ENCODE measurements around the gene RXFP4. TPM values are rescaled to one million over a fixed set of nuclear protein-coding genes. Genes with fewer than 3 reads are reported as not detected.

Gene RXFP4
- total RNA-seq, 2 donors from 2014 or later: not detected

- Histone ChIP-seq H3K9me3 (no peaks in the 10 kb centered on the region), H3K4me1 (replicated peaks) (no peaks in the 10 kb centered on the region), H3K4me3 (no peak overlapping the region), H3K27me3 (replicated peaks; ENCODE audit: insufficient read depth) (no peaks in the 10 kb centered on the region), H3K36me3 (no peaks in the 10 kb centered on the region), H3K27ac (no peak overlapping the region)
- DNase-seq (ENCODE audit: low spot score): no peak
- intact Hi-C loops (cut with DNase I): no loop called here
- no peak for TF ChIP-seq POLR2AphosphoS5 (IDR thresholded peaks at IDR 0.05)
- TF ChIP-seq CTCF (IDR thresholded peaks at IDR 0.05): no peak
- no peak for TF ChIP-seq POLR2A (IDR thresholded peaks at IDR 0.05)
- 90% methylated on average over 6 of the region's 6 CpGs for WGBS
Observed at GRCh38 chr1:155990005-155990739, 48.7 kb downstream of the RXFP4 start.

Small RNAs within 50 kb of the gene (microRNA-seq; reads per million reads assigned to microRNA genes)
- gene MIR6738: not detected

Small RNAs within 50 kb of the gene (small RNA-seq; reads per million reads assigned to genes)
- 0 reads per million in 2 donors for gene MIR6738
- gene RF00015: 0 reads per million in 2 donors
- gene SCARNA4: 0 reads per million in 2 donors
- gene SNORA80E: 200 to 250 reads per million in 2 donors

Other genes with a start within 250 kb of the RXFP4 start
- 10 to 100 TPM; 24.9 to 57.4 TPM for gene GON4L, start 84.4 kb upstream of the RXFP4 start, total RNA-seq
- 10 to 100 TPM in 1 of 2 donors, 1 to 10 TPM in 1; 3.6 to 28.0 TPM for gene SYT11, start 82.1 kb upstream of the RXFP4 start, total RNA-seq
- gene RIT1, start 30.3 kb upstream of the RXFP4 start, total RNA-seq: 10 to 100 TPM; 20.8 to 21.8 TPM
- 10 to 100 TPM; 49.8 to 66.1 TPM for gene KHDC4, start 7.2 kb upstream of the RXFP4 start, total RNA-seq
- 10 to 100 TPM; 35.8 to 66.2 TPM for gene ARHGEF2, start 36.9 kb downstream of the RXFP4 start, total RNA-seq
- gene SSR2, start 79.3 kb downstream of the RXFP4 start, total RNA-seq: 100 to 1,000 TPM; 201 to 229 TPM
- gene UBQLN4, start 112.2 kb downstream of the RXFP4 start, total RNA-seq: 10 to 100 TPM; 27.0 to 43.6 TPM
- 10 to 100 TPM; 48.0 to 91.4 TPM for gene LAMTOR2, start 113.1 kb downstream of the RXFP4 start, total RNA-seq
- 100 to 1,000 TPM in 1 of 2 donors, 10 to 100 TPM in 1; 33.5 to 100 TPM for gene RAB25, start 119.5 kb downstream of the RXFP4 start, total RNA-seq
- 1 to 10 TPM; 3.3 to 5.7 TPM for gene MEX3A, start 140.8 kb downstream of the RXFP4 start, total RNA-seq
- gene LMNA, start 173.1 kb downstream of the RXFP4 start, total RNA-seq: 100 to 1,000 TPM; 227 to 265 TPM
- gene SEMA4A, start 211.9 kb downstream of the RXFP4 start, total RNA-seq: 10 to 100 TPM; 22.9 to 44.9 TPM

Data from prostate gland (tissue), 2 donors.